GM19395 (cell line): ENCODE measurements around the gene RAB40AL.

ENCODE experiments used
- ATAC-seq: cut with Tn5 transposase; IDR thresholded peaks from one replicate; pipeline ENCODE4 v1.9.1; 2021; ENCODE audit warnings: mild to moderate bottlenecking, moderate library complexity; ENCODE audit not compliant: unreplicated experiment

The RAB40AL gene

DNA sequence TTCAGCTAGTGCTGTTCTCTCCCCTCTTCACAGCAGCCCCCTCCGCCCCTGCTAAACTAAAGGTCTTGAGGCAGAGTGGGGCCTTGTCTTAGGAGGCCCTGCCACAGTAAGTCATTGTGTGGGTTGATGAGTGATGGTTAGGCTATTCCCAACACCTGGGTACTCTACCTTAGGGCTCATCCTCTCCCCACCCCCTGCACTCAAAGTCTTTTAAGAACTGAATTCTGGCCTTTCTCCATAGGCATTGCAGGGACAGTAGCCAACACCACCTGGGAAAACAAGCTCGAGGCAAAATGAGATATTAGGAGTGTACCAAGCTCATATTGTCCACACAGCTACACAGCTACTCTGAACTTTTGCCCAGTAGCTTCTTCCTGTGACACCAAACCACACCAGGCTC, 42.5 kb downstream of the RAB40AL start:
- ATAC-seq = no peak

GRCh38 chrX:102983205-102983604, 46.1 kb downstream of the RAB40AL start:
- ATAC-seq = no peak

DNA sequence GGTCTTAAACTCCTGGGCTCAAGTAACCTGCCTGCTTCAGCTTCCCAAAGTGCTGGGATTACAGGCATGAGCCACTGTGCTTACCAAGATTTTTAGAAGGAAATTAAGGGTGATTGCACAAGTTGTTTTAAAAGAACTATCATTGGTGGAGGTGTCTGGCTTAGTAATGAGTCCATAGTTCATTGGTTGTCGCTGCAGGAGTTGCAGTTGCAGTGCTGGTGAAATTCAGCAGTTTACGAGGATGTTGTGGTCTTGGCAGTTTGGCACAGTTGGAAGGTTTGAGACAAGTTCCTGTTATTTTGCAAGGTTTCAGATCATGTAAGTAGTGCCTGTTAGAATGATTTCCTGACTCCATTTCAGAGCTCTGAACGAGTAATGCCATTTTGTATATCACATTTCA, 48.1 kb downstream of the RAB40AL start:
- ATAC-seq = no peak
